HG02623 (cell line): ENCODE results near the gene NRGN.
A peak's percentile ranks its signal among the peaks of the same experiment; 100 is the strongest.

Experiments used
- ATAC-seq: cut with Tn5 transposase; IDR thresholded peaks from one replicate; pipeline ENCODE4 v1.9.1; 2021; ENCODE audit warnings: moderate library complexity; ENCODE audit not compliant: unreplicated experiment

NRGN gene

GRCh38 chr11:124779568-124779967, 39.8 kb downstream of the NRGN start:
- ATAC-seq: no peak

DNA sequence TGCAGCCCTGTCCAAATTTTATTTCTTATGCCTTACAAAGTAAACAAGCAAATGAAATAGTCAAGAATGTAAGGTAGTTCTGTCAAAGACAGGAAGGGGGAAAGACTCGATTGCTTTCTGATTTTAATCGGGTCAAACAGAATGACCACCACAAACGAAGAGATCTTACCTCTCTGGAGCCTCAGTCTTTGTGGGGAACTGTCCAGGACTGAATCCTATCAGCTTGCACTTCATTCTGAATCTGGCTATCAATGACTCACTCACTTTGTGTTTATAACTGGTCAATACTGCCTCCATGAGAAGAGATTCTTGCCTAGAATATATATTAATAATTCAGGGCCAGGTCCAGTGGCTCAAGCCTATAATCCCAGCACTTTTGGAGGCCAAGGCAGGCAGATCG, 43.3 kb downstream of the NRGN start:
- no peak for ATAC-seq

- ATAC-seq: no peak
These were observed 44.3 kb downstream of the NRGN start for GRCh38 chr11:124784051-124784450.

DNA sequence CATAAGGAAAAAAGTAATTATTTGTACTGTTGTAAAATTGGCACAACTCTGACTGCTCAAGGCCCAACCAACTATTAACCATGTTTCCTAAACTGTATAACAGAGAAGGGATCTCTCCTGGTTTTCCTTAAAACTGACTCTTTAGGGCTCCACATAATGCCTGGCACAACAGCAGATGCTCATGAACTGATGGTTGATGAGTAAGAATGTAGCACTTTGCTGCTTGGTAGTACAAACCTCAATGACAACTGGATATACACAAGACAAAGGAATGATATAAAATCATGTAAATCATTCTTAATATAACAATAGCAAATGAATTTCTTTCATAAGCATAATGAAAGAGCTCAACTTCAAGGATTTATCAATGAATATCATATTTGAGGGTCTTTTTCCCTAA, 48.8 kb downstream of the NRGN start:
- ATAC-seq: no peak

DNA sequence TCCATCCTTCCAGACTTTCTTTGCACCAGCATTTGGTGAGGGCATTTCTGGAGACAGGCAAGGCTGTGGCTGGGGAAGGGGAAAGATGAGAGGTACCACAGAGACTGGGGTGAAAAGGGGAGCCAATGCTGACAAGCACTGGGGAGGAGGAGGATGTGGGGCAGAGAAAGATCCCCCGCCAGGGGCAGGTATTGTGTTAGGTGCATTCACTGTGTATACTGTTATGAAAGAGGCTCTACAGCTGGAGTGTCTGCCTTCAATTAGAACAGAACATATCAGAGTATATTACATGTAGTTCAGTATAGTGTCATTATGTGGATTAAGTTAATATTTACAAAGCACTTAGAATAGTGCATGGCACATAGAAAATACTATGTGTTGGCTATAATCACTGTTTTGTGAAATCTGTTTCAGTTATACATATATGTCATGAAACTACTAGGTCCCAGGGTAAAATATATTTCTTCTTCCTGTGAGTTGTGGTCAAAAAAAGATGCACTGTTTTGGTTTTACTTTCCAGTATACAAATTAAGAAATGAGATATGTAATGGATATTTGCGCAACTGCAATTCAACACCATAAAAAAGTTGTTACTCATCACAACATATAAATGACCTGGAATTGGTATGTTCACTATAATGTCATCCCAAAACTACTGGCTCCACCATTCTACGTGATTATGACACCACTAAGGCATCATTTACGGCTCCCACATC, 52.0 kb downstream of the NRGN start:
- peak; percentile 70 for ATAC-seq

DNA sequence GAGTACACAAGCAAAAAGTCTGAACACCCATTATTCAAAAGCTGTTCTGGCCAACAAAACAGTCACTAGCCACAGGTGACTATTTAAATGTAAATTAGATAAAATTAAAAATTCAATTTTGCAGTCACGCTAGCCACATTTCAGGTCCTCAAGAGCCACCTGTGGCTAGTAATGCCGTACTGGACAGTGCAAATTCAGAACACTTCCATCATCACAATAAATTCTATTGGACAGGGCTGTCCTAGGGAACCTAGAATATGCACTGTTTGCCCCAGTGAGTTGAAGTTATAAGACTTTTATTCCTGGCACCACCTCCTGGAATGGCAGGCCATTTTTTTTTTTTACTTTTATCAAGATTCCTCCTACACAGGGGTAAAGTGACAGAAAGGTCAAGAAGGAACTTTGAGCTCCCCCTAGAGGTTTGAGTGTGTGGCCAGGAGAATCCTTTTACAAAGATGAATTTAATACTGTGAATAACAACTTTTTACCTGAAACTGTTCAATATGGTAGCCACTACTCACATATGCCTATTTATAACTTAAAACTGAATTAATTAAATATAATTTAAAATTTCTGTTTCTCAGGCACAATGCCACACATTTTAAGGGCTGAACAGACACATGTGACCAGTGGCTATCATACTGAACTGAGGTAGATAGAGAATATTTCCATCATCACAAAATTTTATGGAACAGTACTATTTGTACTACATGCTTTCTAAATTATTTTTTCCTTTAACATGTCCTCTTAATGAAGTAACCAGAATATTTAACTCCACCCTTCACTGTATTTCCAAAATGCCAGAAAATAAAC, 53.9 kb downstream of the NRGN start:
- peak; percentile 59 for ATAC-seq

- no peak for ATAC-seq
These were observed 56.6 kb downstream of the NRGN start for GRCh38 chr11:124796312-124796711.
